GM23338 (cell line): ENCODE data around the gene IGF2.

Experiments used
- CTCF ChIP-seq, 2 experiments: fragments of 200-600 bp in 1 of 2; sonication (generic) in 1 of 2; conservative IDR thresholded peaks; 2 replicates each; pipeline versions ENCODE4 v1.5.1 to v1.6.1; 2016 to 2017; ENCODE audit warnings: antibody characterized with exemption in 2 of 2, low read depth in 2 of 2, mild to moderate bottlenecking in 2 of 2, moderate library complexity in 1 of 2
- EZH2 ChIP-seq: fragments of 200-600 bp; sonication (generic); IDR thresholded peaks from one replicate; pipeline ENCODE4 v1.8.0; 2017; ENCODE audit warnings: antibody characterized with exemption, mild to moderate bottlenecking, low read depth; ENCODE audit not compliant: unreplicated experiment

DNA sequence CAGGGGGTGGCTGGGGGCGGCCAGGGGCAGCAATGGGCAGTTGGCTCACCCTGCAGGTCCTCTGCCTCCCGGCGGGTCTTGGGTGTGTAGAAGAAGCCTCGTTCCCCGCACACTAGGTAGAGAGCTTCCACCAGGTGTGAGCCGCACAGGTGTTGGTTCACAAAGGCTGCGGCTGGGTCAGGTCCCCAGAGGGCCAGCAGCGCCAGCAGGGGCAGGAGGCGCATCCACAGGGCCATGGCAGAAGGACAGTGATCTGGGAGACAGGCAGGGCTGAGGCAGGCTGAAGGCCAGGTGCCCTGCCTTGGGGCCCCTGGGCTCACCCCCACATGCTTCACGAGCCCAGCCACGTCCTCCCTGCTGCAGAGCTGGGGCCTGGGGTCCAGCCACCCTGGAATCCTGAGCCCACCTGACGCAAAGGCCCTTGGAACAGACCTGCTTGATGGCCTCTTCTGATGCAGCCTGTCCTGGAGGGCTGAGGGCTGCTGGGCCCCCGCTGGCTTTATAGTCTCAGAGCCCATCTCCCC lies 21.6 kb upstream of the IGF2 start, which contains the start of gene INS:
- TF ChIP-seq CTCF (conservative IDR thresholded peaks at IDR 0.05; ENCODE audit: low read depth in 2 of 2) = no peak
- no peak for TF ChIP-seq EZH2
